H9 (cell line): Measurements from ENCODE around the gene TKTL1. TPM values are rescaled to one million over a fixed set of nuclear protein-coding genes. Genes with fewer than 3 reads are reported as not detected.

ENCODE experiments used
- DNase-seq: peaks from one replicate; pipeline ENCODE4 v3.0.0-alpha.2; 2017
- H2AFZ ChIP-seq: one replicate; pipeline ENCODE4 v1.6.1; 2013; ENCODE audit warnings: mild to moderate bottlenecking, low read length, control low read depth, moderate library complexity
- H2AK5ac ChIP-seq: 2 replicates; pipeline ENCODE4 v1.6.1; 2013; ENCODE audit warnings: low read length, control low read depth, mixed read lengths; ENCODE audit not compliant: insufficient read length
- H2BK120ac ChIP-seq: one replicate; pipeline ENCODE4 v1.6.1; 2013; ENCODE audit warnings: low read depth, mild to moderate bottlenecking, low read length, control low read depth, inconsistent platforms; ENCODE audit not compliant: poor library complexity, severe bottlenecking
- H2BK12ac ChIP-seq: 2 replicates; pipeline ENCODE4 v1.6.1; 2013; ENCODE audit warnings: low read length, control low read depth, mixed read lengths, low read depth; ENCODE audit not compliant: insufficient read length
- H2BK15ac ChIP-seq: 2 replicates; pipeline ENCODE4 v1.6.1; 2013; ENCODE audit warnings: low read depth, low read length, control low read depth
- H2BK20ac ChIP-seq: one replicate; pipeline ENCODE4 v1.6.1; 2013; ENCODE audit warnings: low read depth, mild to moderate bottlenecking, low read length, control low read depth, inconsistent platforms; ENCODE audit not compliant: poor library complexity, severe bottlenecking
- H2BK5ac ChIP-seq: 2 replicates; pipeline ENCODE4 v1.6.1; 2013; ENCODE audit warnings: low read length, control low read depth, mixed read lengths; ENCODE audit not compliant: insufficient read length
- H3K14ac ChIP-seq: 2 replicates; pipeline ENCODE4 v1.6.1; 2013; ENCODE audit warnings: low read length, control low read depth; ENCODE audit not compliant: insufficient read depth
- H3K18ac ChIP-seq: 2 replicates; pipeline ENCODE4 v1.6.1; 2013; ENCODE audit warnings: low read depth, mild to moderate bottlenecking, mixed read lengths, low read length, control low read depth; ENCODE audit not compliant: insufficient read length
- H3K23ac ChIP-seq: 2 replicates; pipeline ENCODE4 v1.6.1; 2013; ENCODE audit warnings: low read length, control low read depth, mixed read lengths, low read depth; ENCODE audit not compliant: insufficient read length
- H3K23me2 ChIP-seq: 2 replicates; pipeline ENCODE4 v1.6.1; 2013; ENCODE audit warnings: low read depth, mild to moderate bottlenecking, mixed read lengths, low read length, control low read depth; ENCODE audit not compliant: insufficient read length, poor library complexity, severe bottlenecking
- H3K27ac ChIP-seq: 2 replicates; pipeline ENCODE4 v1.5.1; 2013; ENCODE audit warnings: low read length, control low read depth, mixed read lengths, low read depth; ENCODE audit not compliant: insufficient read length
- H3K27me3 ChIP-seq: 2 replicates; pipeline ENCODE4 v1.6.1; 2013; ENCODE audit warnings: low read length, control low read depth, inconsistent platforms; ENCODE audit not compliant: insufficient read depth
- H3K4ac ChIP-seq: 2 replicates; pipeline ENCODE4 v1.6.1; 2013; ENCODE audit warnings: low read depth, mild to moderate bottlenecking, control low read depth, inconsistent platforms, low read length, moderate library complexity
- H3K4me1 ChIP-seq: 2 replicates; pipeline ENCODE4 v1.6.1; 2013; ENCODE audit warnings: low read length, control low read depth, inconsistent platforms; ENCODE audit not compliant: insufficient read depth
- H3K4me2 ChIP-seq: 2 replicates; pipeline ENCODE4 v1.6.1; 2013; ENCODE audit warnings: low read length, control low read depth, mixed read lengths; ENCODE audit not compliant: insufficient read length, insufficient read depth
- H3K56ac ChIP-seq: 2 replicates; pipeline ENCODE4 v1.6.1; 2013; ENCODE audit warnings: low read depth, mild to moderate bottlenecking, mixed read lengths, low read length, control low read depth; ENCODE audit not compliant: insufficient read length
- H3K79me1 ChIP-seq: 2 replicates; pipeline ENCODE4 v1.6.1; 2013; ENCODE audit warnings: low read depth, mild to moderate bottlenecking, moderate library complexity, low read length, control low read depth, inconsistent platforms; ENCODE audit not compliant: insufficient read depth, poor library complexity, severe bottlenecking
- H3K79me2 ChIP-seq: 2 replicates; pipeline ENCODE4 v1.6.1; 2013; ENCODE audit warnings: low read length, control low read depth, inconsistent platforms; ENCODE audit not compliant: insufficient read depth
- H3K9ac ChIP-seq: 2 replicates; pipeline ENCODE4 v1.6.1; 2013; ENCODE audit warnings: low read length, control low read depth, mixed read lengths; ENCODE audit not compliant: insufficient read length; ENCODE audit errors: extremely low read depth
- H3K9me3 ChIP-seq: one replicate; pipeline ENCODE4 v1.6.1; 2013; ENCODE audit warnings: low read depth, low read length, inconsistent platforms; ENCODE audit not compliant: control insufficient read depth
- H3T11ph ChIP-seq: one replicate; pipeline ENCODE4 v1.6.1; 2013; ENCODE audit warnings: mild to moderate bottlenecking, low read length, control low read depth, inconsistent platforms
- H4K20me1 ChIP-seq: one replicate; pipeline ENCODE4 v1.6.1; 2013; ENCODE audit not compliant: control insufficient read depth, insufficient read length, insufficient read depth
- H4K5ac ChIP-seq: 2 replicates; pipeline ENCODE4 v1.6.1; 2013; ENCODE audit warnings: low read depth, mild to moderate bottlenecking, mixed read lengths, low read length, control low read depth; ENCODE audit not compliant: insufficient read length
- H4K8ac ChIP-seq: replicated peaks from 2 replicates; pipeline ENCODE4 v1.6.1; 2013; ENCODE audit warnings: low read length, control low read depth, mixed read lengths, low read depth; ENCODE audit not compliant: insufficient read length
- H4K91ac ChIP-seq: 2 replicates; pipeline ENCODE4 v1.6.1; 2013; ENCODE audit warnings: low read depth, mild to moderate bottlenecking, moderate library complexity, mixed read lengths, low read length, control low read depth; ENCODE audit not compliant: insufficient read length
- H3K27ac Mint-ChIP-seq, 3 experiments: 2 replicates in 2 of 3; 3 replicates in 1 of 3; pipeline ENCODE4 v1.8.0; 2020 to 2021; ENCODE audit warnings: mixed read lengths in 3 of 3, mild to moderate bottlenecking in 1 of 3, moderate library complexity in 1 of 3
- H3K27me3 Mint-ChIP-seq: 2 replicates; pipeline ENCODE4 v1.8.0; 2021; ENCODE audit warnings: low read depth, mild to moderate bottlenecking, moderate library complexity, mixed read lengths
- H3K36me3 Mint-ChIP-seq, 3 experiments: 2 replicates in 2 of 3; 3 replicates in 1 of 3; pipeline ENCODE4 v1.8.0; 2020 to 2021; ENCODE audit warnings: low read depth in 3 of 3, mixed read lengths in 3 of 3; ENCODE audit not compliant: insufficient read depth in 1 of 3
- H3K4me1 Mint-ChIP-seq, 2 experiments: 2 replicates each; pipeline ENCODE4 v1.8.0; 2020; ENCODE audit warnings: mixed read lengths in 2 of 2
- H3K4me3 Mint-ChIP-seq, 2 experiments: 2 replicates in 1 of 2; 3 replicates in 1 of 2; pipeline ENCODE4 v1.8.0; 2020 to 2021; ENCODE audit warnings: mild to moderate bottlenecking in 2 of 2, mixed read lengths in 2 of 2, moderate library complexity in 1 of 2
- H3K9me3 Mint-ChIP-seq, 2 experiments: 2 replicates in 1 of 2; 3 replicates in 1 of 2; pipeline ENCODE4 v1.8.0; 2020; ENCODE audit warnings: mild to moderate bottlenecking in 2 of 2, mixed read lengths in 2 of 2, moderate library complexity in 1 of 2
- WGBS: extraction: QIAGEN DNeasy Blood & Tissue Kit; methylation state at CpG from one replicate; pipeline ENCODE4 v1.1.7; 2013; ENCODE audit warnings: missing lambda C conversion rate, low lambda C conversion rate, mixed read lengths; ENCODE audit not compliant: insufficient read length; ENCODE audit errors: extremely low coverage; 5-methylcytosine and 5-hydroxymethylcytosine counted together
- total RNA-seq: library from RNA; stranded (reverse); gene quantifications from 2 replicates; pipeline ENCODE4 v1.2.1, GENCODE V29; 2021
- TF ChIP-seq, protein P1 (sequence below): fragments of 200-600 bp; sonication (generic); conservative IDR thresholded peaks from 3 replicates; pipeline ENCODE4 v1.8.0; 2021; ENCODE audit warnings: antibody characterized with exemption, mild to moderate bottlenecking

Gene TKTL1
- total RNA-seq, 1 experiment from 2014 or later, result not detected

DNA sequence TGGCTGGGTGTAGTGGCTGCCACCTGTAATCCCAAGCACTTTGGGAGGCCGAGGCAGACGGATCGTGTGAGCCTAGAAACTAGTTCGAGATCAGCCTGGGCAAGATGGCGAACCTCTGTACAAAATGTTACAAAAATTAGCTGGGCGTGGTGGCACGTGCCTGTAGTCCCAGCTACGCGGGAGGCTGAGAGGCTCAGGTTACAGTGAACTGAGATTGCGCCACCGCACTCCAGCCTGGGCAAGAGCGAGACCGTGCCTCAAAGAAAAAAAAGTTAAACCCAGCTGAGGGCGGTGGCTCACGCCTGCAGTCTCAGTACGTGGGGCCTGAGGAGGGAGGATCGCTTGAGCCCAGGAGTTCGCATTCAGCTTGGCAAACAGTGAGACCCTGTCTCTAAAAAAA lies 1.1 kb downstream of the TKTL1 start:
- Histone ChIP-seq H3K4me2 (no peak overlapping the region), H3K56ac (no peak overlapping the region), H3K14ac (no peak overlapping the region), H4K20me1 (no peaks in the 10 kb centered on the region), H2AFZ (no peak overlapping the region), H4K8ac (no peak overlapping the region), H3K9me3 (peaks cover 6% of the 10 kb centered on the region), H2AK5ac (no peak overlapping the region), H2BK5ac (no peak overlapping the region), H4K5ac (no peak overlapping the region), H2BK120ac (no peak overlapping the region), H3K4me1 (no peaks in the 10 kb centered on the region), H3K27me3 (no peaks in the 10 kb centered on the region), H3K4ac (no peak overlapping the region), H3T11ph (no peak overlapping the region), H3K9ac (no peak overlapping the region), H2BK12ac (no peak overlapping the region), H3K79me2 (no peaks in the 10 kb centered on the region), H3K18ac (no peak overlapping the region), H2BK15ac (no peak overlapping the region), H3K27ac (no peak overlapping the region), H2BK20ac (no peak overlapping the region), H3K79me1 (no peaks in the 10 kb centered on the region), H3K23me2 (no peaks in the 10 kb centered on the region), H3K23ac (no peak overlapping the region), H4K91ac (no peak overlapping the region)
- Mint-ChIP-seq H3K4me3 (peak overlapping the region in 1 of 2 experiments; percentile 42; a peak in 2 of 5 replicates), H3K4me1 (0 out of 4 replicates have a peak, but pooled peaks cover 0 to 2% of the 10 kb centered on the region in 2 experiments), H3K27ac (no peak overlapping the region), H3K27me3 (no peaks in the 10 kb centered on the region; the same call in none of the 2 replicates), H3K9me3 (peaks cover 46 to 60% of the 10 kb centered on the region in 2 experiments), H3K36me3 (peaks cover 4 to 7% (median 5%) of the 10 kb centered on the region in 3 experiments; a peak in 6 of 7 replicates)
- TF ChIP-seq, protein P1, sequence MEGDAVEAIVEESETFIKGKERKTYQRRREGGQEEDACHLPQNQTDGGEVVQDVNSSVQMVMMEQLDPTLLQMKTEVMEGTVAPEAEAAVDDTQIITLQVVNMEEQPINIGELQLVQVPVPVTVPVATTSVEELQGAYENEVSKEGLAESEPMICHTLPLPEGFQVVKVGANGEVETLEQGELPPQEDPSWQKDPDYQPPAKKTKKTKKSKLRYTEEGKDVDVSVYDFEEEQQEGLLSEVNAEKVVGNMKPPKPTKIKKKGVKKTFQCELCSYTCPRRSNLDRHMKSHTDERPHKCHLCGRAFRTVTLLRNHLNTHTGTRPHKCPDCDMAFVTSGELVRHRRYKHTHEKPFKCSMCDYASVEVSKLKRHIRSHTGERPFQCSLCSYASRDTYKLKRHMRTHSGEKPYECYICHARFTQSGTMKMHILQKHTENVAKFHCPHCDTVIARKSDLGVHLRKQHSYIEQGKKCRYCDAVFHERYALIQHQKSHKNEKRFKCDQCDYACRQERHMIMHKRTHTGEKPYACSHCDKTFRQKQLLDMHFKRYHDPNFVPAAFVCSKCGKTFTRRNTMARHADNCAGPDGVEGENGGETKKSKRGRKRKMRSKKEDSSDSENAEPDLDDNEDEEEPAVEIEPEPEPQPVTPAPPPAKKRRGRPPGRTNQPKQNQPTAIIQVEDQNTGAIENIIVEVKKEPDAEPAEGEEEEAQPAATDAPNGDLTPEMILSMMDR, result no peak
- WGBS, result no CpG with 5 or more reads among the region's 18 CpGs
- DNase-seq, result no peak
